Measurements from ENCODE around the gene SNAP29.
"Not testable (repeated sequence)": the region's sequence is repeated elsewhere in the genome, so short reads cannot be mapped to it uniquely, and the experiment has no call there.

Gene SNAP29

GRCh38 chr22:20836987-20837823 is 21.6 kb upstream of the SNAP29 start:
- no peak for DNase-seq

GRCh38 chr22:20839354-20839753 is 19.5 kb upstream of the SNAP29 start:
- DNase-seq: not testable (repeated sequence)

- no peak for DNase-seq
Observed at GRCh38 chr22:20839837-20840645, 18.8 kb upstream of the SNAP29 start.

GRCh38 chr22:20840646-20841371 is 18.0 kb upstream of the SNAP29 start:
- DNase-seq: no peak

- no peak for DNase-seq
Observed at GRCh38 chr22:20843501-20843900, 15.3 kb upstream of the SNAP29 start.

DNA sequence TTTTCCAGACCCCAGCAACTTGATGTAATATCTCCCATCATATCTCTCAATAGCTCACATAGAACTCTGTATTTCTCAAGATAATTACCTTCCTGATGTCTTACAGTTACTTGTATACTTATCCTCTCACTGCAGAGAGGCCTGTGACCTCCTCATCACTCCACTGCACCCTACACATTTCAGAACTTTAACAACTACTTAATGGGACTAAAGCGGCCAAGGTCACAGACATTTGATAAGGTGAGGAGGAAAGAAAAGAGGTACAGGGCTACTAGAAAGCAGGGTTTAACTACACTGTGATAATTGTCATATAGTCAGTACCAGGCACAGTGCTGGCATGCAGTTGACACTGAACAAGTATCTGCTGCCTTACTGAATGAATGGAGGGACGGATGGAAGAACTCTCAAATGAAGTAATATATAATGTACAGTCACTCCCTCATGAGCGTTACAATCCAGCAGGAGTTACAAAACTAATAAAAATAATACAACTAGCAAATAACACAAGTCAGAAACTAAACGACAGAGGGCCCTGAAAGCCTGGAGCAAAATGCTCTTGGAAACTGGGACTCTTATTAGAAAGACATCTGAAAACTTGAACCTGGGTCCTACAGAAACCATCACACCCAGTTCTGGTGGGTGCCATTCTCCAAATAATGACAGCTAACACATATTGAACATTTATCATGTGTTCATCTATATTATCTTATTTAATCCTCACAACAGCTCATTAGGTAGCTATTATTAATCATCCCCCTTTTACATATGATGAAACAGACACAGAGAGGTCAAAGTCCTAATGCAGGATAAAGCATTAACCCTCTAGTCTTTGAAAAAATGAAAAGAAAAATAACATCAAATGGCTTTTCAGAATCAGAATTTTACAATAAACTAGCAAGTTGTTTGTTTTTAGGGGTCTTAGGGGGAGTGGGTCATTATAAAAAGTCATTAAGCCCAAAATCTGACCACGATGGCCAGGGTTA is 14.5 kb upstream of the SNAP29 start:
- DNase-seq: no peak

- DNase-seq: no peak
Observed at GRCh38 chr22:20847318-20847822, 11.4 kb upstream of the SNAP29 start.

- DNase-seq: no peak
Observed at GRCh38 chr22:20852076-20852475, 6.7 kb upstream of the SNAP29 start.

GRCh38 chr22:20852503-20852902 is 6.3 kb upstream of the SNAP29 start:
- no peak for DNase-seq

- no peak for DNase-seq
Observed at GRCh38 chr22:20853236-20853660, 5.6 kb upstream of the SNAP29 start.

DNA sequence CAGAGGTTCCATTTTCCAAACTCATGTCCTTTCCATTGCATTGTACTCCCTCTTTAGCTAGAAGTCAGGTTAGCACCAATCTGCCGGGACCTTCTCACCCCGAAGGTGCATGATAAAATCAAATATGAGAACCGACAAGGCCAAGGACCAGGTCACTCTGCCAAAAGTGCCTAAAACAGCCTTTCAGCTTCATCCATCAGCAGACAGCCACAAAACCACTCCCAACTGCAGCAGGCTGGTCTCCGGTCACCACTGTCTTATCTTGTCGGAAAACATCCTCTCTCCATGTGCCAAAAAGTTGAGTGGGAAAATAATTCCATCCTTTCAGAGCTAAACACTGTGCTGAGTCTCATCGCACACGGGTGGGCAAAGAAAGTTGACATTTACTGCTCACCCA is 1.6 kb upstream of the SNAP29 start:
- DNase-seq: no peak

GRCh38 chr22:20857838-20858614 is 781 bp upstream of the SNAP29 start:
- DNase-seq: peak; percentile 91

DNA sequence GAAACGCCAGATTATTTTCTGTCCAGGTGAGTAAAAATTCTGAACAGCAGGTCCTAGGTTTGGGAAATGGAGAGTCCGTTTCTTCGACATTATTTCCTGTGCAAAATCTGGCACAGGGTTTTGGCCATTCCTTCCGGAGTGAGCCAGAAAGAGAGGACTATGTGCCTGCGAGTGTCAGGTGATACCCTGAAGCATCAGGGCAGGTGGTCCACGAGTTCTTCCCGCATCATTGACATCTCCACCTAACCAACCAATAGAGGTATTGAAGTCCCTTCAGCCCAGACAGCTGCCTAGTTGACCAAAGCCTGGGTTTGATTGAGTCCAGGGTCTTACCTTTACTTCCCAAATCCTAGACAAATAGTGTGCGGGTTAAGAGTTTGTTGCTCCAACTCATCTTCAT is 808 bp downstream of the SNAP29 start:
- DNase-seq: no peak

- DNase-seq: no peak
Observed at GRCh38 chr22:20862540-20862939, 3.7 kb downstream of the SNAP29 start.

- no peak for DNase-seq
Observed at GRCh38 chr22:20863366-20863765, 4.6 kb downstream of the SNAP29 start.

DNA sequence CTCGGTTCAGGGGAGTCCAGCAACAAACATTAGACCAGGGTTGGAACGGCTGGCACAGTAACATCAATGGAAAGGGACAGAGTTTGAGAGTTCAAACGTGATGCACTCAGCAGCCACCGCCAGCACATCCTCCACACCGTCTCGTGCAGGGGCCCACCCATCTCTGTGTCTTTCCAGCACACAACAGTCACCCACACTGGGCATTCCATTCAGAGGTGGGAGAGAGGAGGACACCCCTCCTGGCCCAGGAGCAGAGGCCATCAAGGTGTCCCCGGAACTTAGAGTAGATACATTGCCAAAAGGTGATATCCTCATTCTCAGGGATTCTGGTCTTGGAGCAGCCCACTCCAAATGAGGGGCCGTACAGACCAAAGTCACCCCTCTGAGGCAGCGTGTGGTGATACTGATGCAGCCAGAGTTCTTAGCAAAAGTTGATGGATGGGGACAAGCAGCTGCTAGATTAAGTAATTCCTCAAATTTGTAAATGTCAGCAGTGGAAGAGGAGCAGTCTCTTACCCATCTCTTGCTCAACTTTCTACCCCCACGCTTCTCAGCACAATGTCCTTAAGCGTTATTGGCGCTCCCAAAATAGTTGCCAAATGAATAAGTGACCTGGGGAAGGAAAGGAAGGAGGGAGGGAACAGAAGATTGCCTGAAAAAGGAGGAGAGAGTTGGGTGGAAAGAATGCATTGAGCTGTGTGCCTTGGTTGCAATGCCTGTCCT is 5.5 kb downstream of the SNAP29 start:
- DNase-seq: no peak

DNA sequence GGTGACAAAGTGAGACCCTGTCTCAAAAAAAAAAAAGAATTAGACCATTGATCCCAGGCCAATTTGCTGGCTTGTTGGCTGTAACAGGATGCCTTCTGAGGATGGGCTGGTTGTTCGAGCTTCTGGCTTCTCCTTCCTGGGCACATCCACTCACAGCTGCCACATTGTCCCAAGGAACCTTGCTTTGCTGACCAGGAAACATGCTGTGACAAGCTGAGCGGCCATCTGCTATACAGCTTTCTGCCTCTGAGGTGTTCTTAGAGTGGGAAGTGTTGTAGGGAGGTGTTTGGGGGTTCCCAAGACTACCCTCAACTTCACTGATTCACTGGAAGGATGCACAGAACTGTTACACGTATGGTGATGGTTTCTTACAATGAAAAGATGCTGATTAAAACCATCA is 6.5 kb downstream of the SNAP29 start:
- DNase-seq: no peak

DNA sequence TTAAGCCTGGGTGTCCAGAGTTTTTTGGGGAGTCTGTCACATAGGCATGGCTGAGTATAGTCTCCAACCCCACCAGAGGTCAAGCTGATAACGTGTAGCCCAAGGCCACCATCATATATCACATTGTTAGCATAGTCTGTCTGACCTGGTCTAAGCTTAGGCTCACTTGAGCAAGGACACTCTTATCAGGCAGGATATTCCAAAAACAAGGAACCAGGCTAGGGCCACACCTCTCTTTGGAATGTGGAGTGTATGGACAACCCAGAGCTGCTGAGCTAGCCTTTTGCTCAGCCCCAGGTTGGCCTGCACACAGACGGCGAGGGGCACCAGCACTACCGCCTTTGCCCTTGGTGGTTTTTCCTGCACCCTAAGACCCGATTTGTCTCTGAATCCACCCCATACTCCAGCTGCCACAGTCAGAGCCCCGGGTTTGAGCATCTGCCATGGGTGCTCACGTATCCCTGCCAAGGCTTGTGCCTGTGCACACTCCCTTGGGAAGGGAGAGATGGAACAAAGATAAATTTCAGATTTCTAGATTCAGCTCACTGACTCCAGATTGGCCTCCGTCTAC is 7.2 kb downstream of the SNAP29 start:
- no peak for DNase-seq

GRCh38 chr22:20866736-20867135 is 7.9 kb downstream of the SNAP29 start:
- DNase-seq: no peak

Measured in activated CD4-positive, alpha-beta T cell treated with anti-CD3 and anti-CD28 coated beads, Interleukin-2, Interleukin-6, amounts not matched to agents 100 ng/mL and 50 ng/mL, durations not matched to agents 16 hours and 8 hours (primary cell).